ENCODE data around the gene AADACL4.

- no peak for TF ChIP-seq CTCF (IDR thresholded peaks at IDR 0.05; ENCODE audit: low read depth, low read length)
- no peak for TF ChIP-seq EZH2phosphoT487 (IDR thresholded peaks at IDR 0.05; ENCODE audit: low read depth)
Observed at GRCh38 chr1:12597792-12598191, 46.1 kb upstream of the AADACL4 start.

Data from OCI-LY3 (cell line).